ENCODE results near the gene DNM1. TPM values are rescaled to one million over a fixed set of nuclear protein-coding genes. Genes with fewer than 3 reads are reported as not detected.

DNM1 gene
- total and polyA plus RNA-seq, 2 donors (not counting 3 experiments of a cell fraction or from before 2014, with no cell fraction given), result 0.59 to 2.9 TPM

GRCh38 chr9:128271512-128271911, 68.3 kb downstream of the DNM1 start:
- no TSS peak for BruUV-seq (replicated peaks)
- Histone ChIP-seq H2AFZ (ENCODE audit: low read depth, low read length) (no peak overlapping the region), H3K4me1 (ENCODE audit: control insufficient read depth, extremely low read depth, insufficient read depth, low read length) (peaks cover 8% of the 10 kb centered on the region), H4K20me1 (replicated peaks; ENCODE audit: control insufficient read depth, extremely low read depth, insufficient read depth, low read length) (no peaks in the 10 kb centered on the region), H3K9me3 (replicated peaks; ENCODE audit: control insufficient read depth, insufficient read depth, low read length) (no peaks in the 10 kb centered on the region), H3K36me3 (ENCODE audit: control insufficient read depth in 2 of 2, extremely low read depth in 1 of 2, insufficient read depth in 2 of 2, low read length in 2 of 2) (peaks cover 8 to 36% of the 10 kb centered on the region in 2 experiments), H3K4me3 (replicated peaks in 1 of 3; ENCODE audit: insufficient read depth in 1 of 3, low read depth in 1 of 3, low read length in 3 of 3) (no peak overlapping the region), H3K4me2 (ENCODE audit: insufficient read depth, low read length) (no peak overlapping the region), H3K79me2 (ENCODE audit: control insufficient read depth, insufficient read depth, low read length) (peaks cover 20% of the 10 kb centered on the region), H3K9ac (replicated peaks; ENCODE audit: extremely low read depth, insufficient read depth, low read length) (no peak overlapping the region), H3K27ac (ENCODE audit: insufficient read depth, low read depth, low read length) (no peak overlapping the region), H3K27me3 (ENCODE audit: control insufficient read depth in 2 of 2, insufficient read depth in 2 of 2, low read length in 2 of 2) (no peaks in the 10 kb centered on the region), H3K9me1 (replicated peaks; ENCODE audit: control insufficient read depth, extremely low read depth, insufficient read depth, low read length) (no peaks in the 10 kb centered on the region)
- FAIRE-seq (no peak), DNase-seq (ENCODE audit: low read depth, low spot score) (no peak)
- intact Hi-C loops (cut with micrococcal nuclease), result no loop called here
- TF ChIP-seq POLR2A (IDR thresholded peaks at IDR 0.05; ENCODE audit: low read depth, low read length), result no peak
- TF ChIP-seq JUN (IDR thresholded peaks at IDR 0.05; ENCODE audit: borderline replicate concordance, insufficient read depth, insufficient read length, low read depth), result no peak
- TF ChIP-seq POLR2AphosphoS5 (IDR thresholded peaks at IDR 0.05; ENCODE audit: insufficient read depth, low read depth, low read length), result no peak
- TF ChIP-seq MAX (IDR thresholded peaks at IDR 0.05; ENCODE audit: insufficient read depth, insufficient read length), result no peak
- TF ChIP-seq GATA2 (IDR thresholded peaks at IDR 0.05; ENCODE audit: insufficient read depth, insufficient read length, low read depth, low read length), result no peak
- TF ChIP-seq EZH2 (IDR thresholded peaks at IDR 0.05; ENCODE audit: borderline replicate concordance, low read depth, low read length, severe bottlenecking), result no peak
- no peak for TF ChIP-seq MYC (IDR thresholded peaks at IDR 0.05; ENCODE audit: low read depth, low read length)
- no peak for TF ChIP-seq FOS (IDR thresholded peaks at IDR 0.05; ENCODE audit: borderline replicate concordance, insufficient read depth, low read length)
- TF ChIP-seq CTCF (IDR thresholded peaks at IDR 0.05; ENCODE audit: extremely low read depth in 1 of 2, insufficient read depth in 1 of 2, low read depth in 1 of 2, low read length in 2 of 2), result no peak
- POLR2A ChIA-PET, result no interaction called here
- CTCF ChIA-PET, result no interaction called here
- dilution Hi-C loops (cut with MboI; ENCODE audit: extremely low pct_ligation_motif_present, low sequenced_read_pairs), result no loop called here
